K562 (cell line): ENCODE measurements around the gene HS3ST2. TPM values are rescaled to one million over a fixed set of nuclear protein-coding genes. Genes with fewer than 3 reads are reported as not detected.

Source experiments
- ATAC-seq: fragments of 200-7000 bp; cut with Tn5 transposase; 3 replicates; pipeline ENCODE4 v1.9.1; 2020; ENCODE audit warnings: moderate library complexity
- BruUV-seq: library from RNA; stranded (reverse); fragments of 400-500 nt; replicated peaks from 2 replicates; lab custom pipeline; 2021; lab: Mats Ljungman, UMichigan
- CTCF ChIA-PET: fragments of 300-600 bp; formaldehyde crosslinking; extraction: SDS; loops from one replicate; lab custom pipeline; 2021; ENCODE audit warnings: low intra/inter-chr PET ratio; lab: Yijun Ruan, JAX
- POLR2A ChIA-PET: fragments of 300-600, 350-650 bp; sonication (Branson Sonifier 250); formaldehyde crosslinking; extraction: SDS; loops from one replicate; lab custom pipeline; 2021; ENCODE audit warnings: antibody characterized with exemption, inconsistent platforms; lab: Yijun Ruan, JAX
- DNase-seq, 4 experiments: peaks; one replicate each; pipeline versions ENCODE4 v3.0.0 to v3.0.0-alpha.2; 2011 to 2018; ENCODE audit warnings: low spot score in 3 of 4, mixed read lengths in 3 of 4; ENCODE audit errors: extremely low read depth in 1 of 4
- FAIRE-seq: peaks from 2 replicates; lab custom pipeline; 2011; peaks lifted over from hg19 to GRCh38; lab: Jason Lieb, UNC
- H2AFZ ChIP-seq: 2 replicates; pipeline ENCODE4 v1.6.0; 2011; ENCODE audit warnings: low read depth, low read length, control low read depth, inconsistent platforms
- H3K27ac ChIP-seq: fragments of 200-600 bp; 3 replicates; pipeline ENCODE4 v1.8.0; 2011; ENCODE audit warnings: low read depth, mild to moderate bottlenecking, control low read depth, inconsistent platforms, low read length, moderate library complexity, mixed read lengths; ENCODE audit errors: extremely low read depth
- H3K27me3 ChIP-seq, 2 experiments: fragments of 300-600 bp in 1 of 2; 2 replicates in 1 of 2; 3 replicates in 1 of 2; pipeline versions ENCODE4 v1.6.0 to v1.8.0; 2011; ENCODE audit warnings: inconsistent platforms in 2 of 2, low read length in 2 of 2, mild to moderate bottlenecking in 1 of 2, mixed read lengths in 1 of 2, moderate library complexity in 1 of 2; ENCODE audit not compliant: control insufficient read depth in 2 of 2, insufficient read depth in 2 of 2
- H3K36me3 ChIP-seq: fragments of 300-600 bp; 3 replicates; pipeline ENCODE4 v1.8.0; 2011; ENCODE audit warnings: mild to moderate bottlenecking, low read length, inconsistent platforms; ENCODE audit not compliant: control insufficient read depth, insufficient read depth
- H3K4me1 ChIP-seq, 2 experiments: fragments of 200-600 bp in 1 of 2; replicated peaks in 1 of 2; 2 replicates in 1 of 2; 3 replicates in 1 of 2; pipeline versions ENCODE4 v1.5.1 to v1.8.0; 2011; ENCODE audit warnings: inconsistent platforms in 2 of 2, low read length in 2 of 2, mild to moderate bottlenecking in 1 of 2, mixed read lengths in 1 of 2, moderate library complexity in 1 of 2; ENCODE audit not compliant: control insufficient read depth in 2 of 2, insufficient read depth in 2 of 2
- H3K4me2 ChIP-seq: 2 replicates; pipeline ENCODE4 v1.6.1; 2011; ENCODE audit warnings: low read length, control low read depth, inconsistent platforms, mixed read lengths; ENCODE audit not compliant: insufficient read depth
- H3K4me3 ChIP-seq: fragments of 200-600 bp; sonication (generic), shearing (Covaris generic); 2 replicates; pipeline ENCODE4 v1.5.1; 2016; ENCODE audit warnings: control low read depth, inconsistent platforms
- H3K79me2 ChIP-seq: fragments of 200-600 bp; 3 replicates; pipeline ENCODE4 v1.8.0; 2011; ENCODE audit warnings: low read length, inconsistent platforms; ENCODE audit not compliant: control insufficient read depth, insufficient read depth
- H3K9ac ChIP-seq, 2 experiments: 2 replicates each; pipeline versions ENCODE4 v1.6.0 to v1.6.1; 2011; ENCODE audit warnings: low read depth in 2 of 2, low read length in 2 of 2, control low read depth in 1 of 2, inconsistent platforms in 1 of 2, mild to moderate bottlenecking in 1 of 2, mixed read lengths in 1 of 2; ENCODE audit not compliant: insufficient read depth in 1 of 2
- H3K9me1 ChIP-seq: one replicate; pipeline ENCODE4 v1.6.0; 2011; ENCODE audit warnings: inconsistent platforms, mild to moderate bottlenecking, low read length, moderate library complexity; ENCODE audit not compliant: control insufficient read depth, insufficient read depth
- H3K9me3 ChIP-seq: replicated peaks from 2 replicates; pipeline ENCODE4 v1.5.1; 2011; ENCODE audit warnings: low read depth, low read length, inconsistent platforms; ENCODE audit not compliant: control insufficient read depth, insufficient read depth
- H4K20me1 ChIP-seq: replicated peaks from 2 replicates; pipeline ENCODE4 v1.6.1; 2011; ENCODE audit warnings: low read length, inconsistent platforms, mixed read lengths; ENCODE audit not compliant: control insufficient read depth, insufficient read depth
- EP300 ChIP-seq: IDR thresholded peaks from 2 replicates; pipeline ENCODE4 v1.6.1; 2012; ENCODE audit warnings: low read length, improper control_type of control experiment
- KLF1 ChIP-seq: fragments of 450-650 bp; IDR thresholded peaks from 2 replicates; pipeline ENCODE4 v1.6.1; 2016; ENCODE audit warnings: missing genetic modification characterization, missing compliant biosample characterization
- NCOA4 ChIP-seq: fragments of 450-650 bp; IDR thresholded peaks from 2 replicates; pipeline ENCODE4 v1.6.1; 2018; ENCODE audit warnings: mild to moderate bottlenecking; ENCODE audit not compliant: partially characterized antibody
- RAD51 ChIP-seq: fragments of 450-650 bp; IDR thresholded peaks from 2 replicates; pipeline ENCODE4 v1.7.1; 2016; ENCODE audit warnings: low read depth, mild to moderate bottlenecking, borderline replicate concordance
- ZNF589 ChIP-seq: fragments of 200-800 bp; sonication (Bioruptor generic); IDR thresholded peaks from 2 replicates; pipeline ENCODE4 v1.6.1; 2016; ENCODE audit warnings: low read depth, missing genetic modification characterization, missing compliant biosample characterization
- ZNF644 ChIP-seq: fragments of 200-800 bp; sonication (Bioruptor generic); IDR thresholded peaks from 2 replicates; pipeline ENCODE4 v1.6.1; 2016; ENCODE audit warnings: low read depth, missing genetic modification characterization, missing compliant biosample characterization
- ZNF778 ChIP-seq: fragments of 450-650 bp; formaldehyde crosslinking; IDR thresholded peaks from 2 replicates; pipeline ENCODE4 v1.4.0; 2020; ENCODE audit warnings: mild to moderate bottlenecking, moderate library complexity
- WGBS: fragments of 100-300 bp; shearing (Covaris generic); methylation state at CpG from one replicate; pipeline ENCODE4 v1.1.6; 2016; ENCODE audit warnings: low coverage, mixed read lengths; ENCODE audit not compliant: insufficient coverage; ENCODE audit errors: missing lambda C conversion rate; 5-methylcytosine and 5-hydroxymethylcytosine counted together
- in situ Hi-C: fragments of 300-500 bp; cut with MboI; formaldehyde crosslinking; loops from 4 replicates; pipeline ENCODE4 v1.15.0; 2018; ENCODE audit warnings: inconsistent platforms, mixed read lengths
- intact Hi-C: fragments of 100-400 bp; cut with micrococcal nuclease; formaldehyde crosslinking; loops from 2 replicates; pipeline ENCODE4 v1.14.2; 2022
- polyA plus RNA-seq, 8 experiments: library from polyadenylated mRNA; depleted of rRNA in 4 of 8; stranded (reverse) in 5 of 8; unstranded in 3 of 8; fragments of >200 nt; fragmentation: Nextera tagmentation in 2 of 8; fragmentation: Illumina TruSeq in 1 of 8; extraction: Ambion mirVana in 2 of 8; extraction: Trizol in 1 of 8; gene quantifications; 2 replicates each; pipeline versions ENCODE4 v1.2.1 to v1.2.3, GENCODE V29; 2011 to 2014; ENCODE audit warnings: inconsistent platforms in 1 of 8, missing spikeins in 1 of 8
- total RNA-seq, 7 experiments: library from RNA; depleted of rRNA in 6 of 7; stranded (reverse); fragments of >200 nt in 6 of 7; fragmentation: Illumina TruSeq in 2 of 7; extraction: Trizol in 2 of 7; gene quantifications; 2 replicates each; pipeline versions ENCODE4 v1.2.1 to v1.2.3, GENCODE V29; 2011 to 2021; ENCODE audit warnings: low replicate concordance in 1 of 7
- TF ChIP-seq, protein P1 (sequence below): fragments of 450-650 bp; IDR thresholded peaks from 2 replicates; pipeline ENCODE4 v1.6.1; 2016
- TF ChIP-seq, protein P2 (sequence below): fragments of 450-650 bp; IDR thresholded peaks from one replicate; pipeline ENCODE4 v1.6.1; 2018; ENCODE audit warnings: mild to moderate bottlenecking, moderate library complexity; ENCODE audit not compliant: partially characterized antibody
- TF ChIP-seq, protein P3 (sequence below): fragments of 250-450 bp; sonication (Bioruptor Pico); IDR thresholded peaks from 2 replicates; pipeline ENCODE4 v1.5.0; 2021; ENCODE audit warnings: mild to moderate bottlenecking, moderate library complexity

Gene HS3ST2
- total and polyA plus RNA-seq, 9 of the 15 experiments (the other 6 are each of a cell fraction or from before 2014, with no cell fraction given), result not detected

DNA sequence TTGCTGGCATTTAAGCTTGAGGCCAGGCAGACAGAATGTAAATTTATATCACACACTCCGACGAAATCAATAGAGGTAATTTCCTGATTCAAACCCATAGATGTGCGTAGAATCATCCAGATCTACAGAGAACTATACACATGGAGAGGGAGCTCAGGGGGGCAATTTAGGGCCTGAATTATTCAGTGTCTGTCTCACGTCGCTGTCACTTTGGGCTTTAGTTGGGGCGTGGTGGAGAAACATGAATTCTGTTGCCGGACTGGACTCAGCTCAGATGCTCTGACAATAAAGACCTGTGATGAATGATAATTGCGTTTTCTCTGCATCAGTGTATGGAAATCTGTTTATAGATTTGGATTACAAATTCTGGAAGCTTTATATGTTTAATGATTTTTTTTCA lies 32.5 kb upstream of the HS3ST2 start:
- 5% methylated on average over 8 of the region's 8 CpGs for WGBS
- POLR2A ChIA-PET, result no interaction called here
- H3K27ac ChIP-seq, result no peak overlapping the region
- H4K20me1 ChIP-seq, result no peaks in the 10 kb centered on the region
- DNase-seq, result no peak
- no peak overlapping the region for H3K4me2 ChIP-seq
- no peaks in the 10 kb centered on the region for H3K9me3 ChIP-seq
- no peak overlapping the region for H3K4me3 ChIP-seq
- no peaks in the 10 kb centered on the region for H3K36me3 ChIP-seq
- no TSS peak for BruUV-seq
- in situ Hi-C loops, result no loop called here
- H2AFZ ChIP-seq, result no peak overlapping the region
- TF ChIP-seq, protein P1, sequence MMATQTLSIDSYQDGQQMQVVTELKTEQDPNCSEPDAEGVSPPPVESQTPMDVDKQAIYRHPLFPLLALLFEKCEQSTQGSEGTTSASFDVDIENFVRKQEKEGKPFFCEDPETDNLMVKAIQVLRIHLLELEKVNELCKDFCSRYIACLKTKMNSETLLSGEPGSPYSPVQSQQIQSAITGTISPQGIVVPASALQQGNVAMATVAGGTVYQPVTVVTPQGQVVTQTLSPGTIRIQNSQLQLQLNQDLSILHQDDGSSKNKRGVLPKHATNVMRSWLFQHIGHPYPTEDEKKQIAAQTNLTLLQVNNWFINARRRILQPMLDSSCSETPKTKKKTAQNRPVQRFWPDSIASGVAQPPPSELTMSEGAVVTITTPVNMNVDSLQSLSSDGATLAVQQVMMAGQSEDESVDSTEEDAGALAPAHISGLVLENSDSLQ, result no peak
- TF ChIP-seq NCOA4 (no peak), EP300 (no peak), KLF1 (no peak)
- no peaks in the 10 kb centered on the region for H3K9me1 ChIP-seq
- no peak overlapping the region for H3K9ac ChIP-seq
- H3K4me1 ChIP-seq, result peaks cover 0 to 5% of the 10 kb centered on the region in 2 experiments; a peak in 2 of 5 replicates
- no peak for ATAC-seq
- peaks cover 0 to 4% of the 10 kb centered on the region in 2 experiments; a peak in 1 of 5 replicates for H3K27me3 ChIP-seq
- H3K79me2 ChIP-seq, result no peaks in the 10 kb centered on the region
- CTCF ChIA-PET, result no interaction called here
- no peak for FAIRE-seq
- intact Hi-C loops, result no loop called here

DNA sequence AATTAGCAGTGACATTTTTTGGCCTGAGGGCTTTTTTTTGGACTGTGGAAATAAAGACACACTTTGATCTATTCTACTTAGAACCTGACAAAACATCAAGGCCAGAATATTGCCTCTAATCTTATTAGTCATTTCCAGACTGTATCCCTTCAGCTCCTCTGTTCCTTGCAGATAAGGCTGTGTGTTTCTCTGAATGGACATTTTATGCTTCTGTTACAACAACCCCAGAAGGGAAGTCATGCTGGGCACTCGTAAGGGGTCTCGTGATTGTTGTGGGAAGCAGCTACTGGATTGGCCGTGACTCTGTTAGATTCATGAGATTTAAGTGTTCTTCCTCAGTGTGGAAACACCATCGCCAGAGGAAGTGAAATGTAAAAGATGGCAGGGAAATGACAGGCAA lies 31.6 kb upstream of the HS3ST2 start:
- no peak overlapping the region for H3K27ac ChIP-seq
- H3K4me3 ChIP-seq, result no peak overlapping the region
- POLR2A ChIA-PET, result interaction anchor here (0.6 kb wide), 1 partner anchor 29 kb away, joined by 3 read pairs; no protein-coding TSS in a partner anchor
- no peaks in the 10 kb centered on the region for H3K79me2 ChIP-seq
- no peak overlapping the region for H3K9ac ChIP-seq
- H3K4me2 ChIP-seq, result no peak overlapping the region
- peaks cover 0 to 4% of the 10 kb centered on the region in 2 experiments; a peak in 1 of 5 replicates for H3K27me3 ChIP-seq
- no peak overlapping the region for H2AFZ ChIP-seq
- FAIRE-seq (peak; percentile 74), ATAC-seq (peak; percentile 41; the same call in 2 of the 3 replicates), DNase-seq (peak in 3 of 4 experiments; percentile 10 to 47 (median 32))
- intact Hi-C loops, result no loop called here
- H3K9me1 ChIP-seq, result no peaks in the 10 kb centered on the region
- in situ Hi-C loops, result no loop called here
- CTCF ChIA-PET, result no interaction called here
- 2% methylated on average over 4 of the region's 4 CpGs for WGBS
- no peaks in the 10 kb centered on the region for H4K20me1 ChIP-seq
- no TSS peak for BruUV-seq
- H3K36me3 ChIP-seq, result no peaks in the 10 kb centered on the region
- H3K4me1 ChIP-seq, result peaks cover 0 to 5% of the 10 kb centered on the region in 2 experiments; a peak in 2 of 5 replicates
- H3K9me3 ChIP-seq, result no peaks in the 10 kb centered on the region
- TF ChIP-seq ZNF644 (tag), result no peak
- no peak for TF ChIP-seq RAD51
- TF ChIP-seq, protein P2, sequence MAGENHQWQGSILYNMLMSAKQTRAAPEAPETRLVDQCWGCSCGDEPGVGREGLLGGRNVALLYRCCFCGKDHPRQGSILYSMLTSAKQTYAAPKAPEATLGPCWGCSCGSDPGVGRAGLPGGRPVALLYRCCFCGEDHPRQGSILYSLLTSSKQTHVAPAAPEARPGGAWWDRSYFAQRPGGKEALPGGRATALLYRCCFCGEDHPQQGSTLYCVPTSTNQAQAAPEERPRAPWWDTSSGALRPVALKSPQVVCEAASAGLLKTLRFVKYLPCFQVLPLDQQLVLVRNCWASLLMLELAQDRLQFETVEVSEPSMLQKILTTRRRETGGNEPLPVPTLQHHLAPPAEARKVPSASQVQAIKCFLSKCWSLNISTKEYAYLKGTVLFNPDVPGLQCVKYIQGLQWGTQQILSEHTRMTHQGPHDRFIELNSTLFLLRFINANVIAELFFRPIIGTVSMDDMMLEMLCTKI, result no peak
- TF ChIP-seq, protein P3, sequence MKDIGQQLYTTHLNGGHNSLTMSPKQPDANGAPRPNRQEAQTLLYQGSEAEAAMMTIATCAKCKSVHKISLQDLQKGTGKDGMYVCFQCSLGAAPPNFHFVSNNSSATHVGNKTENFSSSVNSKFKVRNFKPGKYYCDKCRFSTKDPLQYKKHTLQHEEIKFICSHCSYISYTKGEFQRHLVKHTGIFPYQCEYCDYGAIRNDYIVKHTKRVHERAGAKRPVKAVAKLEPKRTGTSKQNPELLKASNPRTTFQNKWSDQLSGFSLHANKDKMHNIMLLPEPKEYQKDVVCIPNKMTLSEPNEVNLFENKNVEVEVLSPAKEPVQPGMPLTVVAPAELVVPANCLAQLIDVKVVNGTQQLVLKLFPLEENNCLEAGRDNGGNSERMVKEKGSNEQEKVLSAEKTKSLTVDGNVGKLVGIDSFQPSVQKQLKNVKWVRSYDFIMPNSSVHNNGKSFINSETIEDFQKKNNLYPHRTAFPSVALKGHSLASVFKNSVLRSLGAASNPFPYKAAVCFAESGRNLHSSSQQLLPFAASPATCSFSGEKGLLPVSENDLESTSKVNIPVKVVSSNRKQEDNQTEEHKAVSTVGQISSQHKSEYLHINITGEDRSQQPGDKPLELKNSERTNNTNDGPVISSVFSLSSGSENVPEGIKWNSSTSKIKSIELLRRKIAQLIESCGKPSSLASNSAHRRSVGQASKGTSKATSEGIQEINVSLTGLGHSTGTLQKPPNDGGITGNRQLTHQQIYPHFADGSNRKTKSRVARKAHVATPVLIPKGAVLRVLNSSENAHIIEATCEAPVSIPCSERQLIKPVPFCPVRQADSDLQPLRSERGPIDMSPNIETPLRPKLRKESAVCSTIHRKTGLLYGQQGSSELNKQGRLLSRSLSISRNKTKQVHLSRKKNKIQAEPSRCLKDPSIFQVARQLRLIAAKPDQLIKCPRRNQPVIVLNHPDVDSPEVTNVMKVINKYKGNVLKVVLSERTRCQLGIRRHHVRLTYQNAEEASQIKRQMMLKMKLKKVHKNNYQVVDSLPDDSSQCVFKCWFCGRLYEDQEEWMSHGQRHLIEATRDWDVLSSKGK, result no peak
- no peak for TF ChIP-seq ZNF778 (CRISPR knock-in tag)
- TF ChIP-seq ZNF589 (CRISPR knock-in tag), result 0 out of 2 replicates have a peak, but pooled peaks have one; percentile 52
